Body of pancreas (tissue), 4 donors: Measurements from ENCODE around the gene COLEC11. TPM values are rescaled to one million over a fixed set of nuclear protein-coding genes. Genes with fewer than 3 reads are reported as not detected.

Experiments
- ATAC-seq: fragments of 150-250 bp; one replicate; pipeline ENCODE4 v1.9.1; 2016
- DNase-seq, 4 donors: peaks; one replicate each; pipeline ENCODE4 v3.0.0-alpha.2; 2019
- H3K27ac ChIP-seq, 4 donors: fragments of 200-600 bp; sonication (generic); 1 replicate in 3 of 4; 2 replicates in 1 of 4; pipeline versions ENCODE4 v1.5.1 to v1.6.1; 2016 to 2019; ENCODE audit warnings: mild to moderate bottlenecking in 1 of 4, mixed read lengths in 1 of 4, moderate library complexity in 1 of 4
- H3K27me3 ChIP-seq, 2 donors: fragments of 200-600 bp; sonication (generic); one replicate each; pipeline ENCODE4 v1.6.0; 2016; ENCODE audit warnings: mild to moderate bottlenecking in 1 of 2
- H3K36me3 ChIP-seq, 2 donors: fragments of 200-600 bp; sonication (generic); replicated peaks in 1 of 2; 2 replicates each; pipeline ENCODE4 v1.5.1; 2016; ENCODE audit warnings: low read depth in 2 of 2; ENCODE audit not compliant: insufficient read depth in 1 of 2
- H3K4me1 ChIP-seq: fragments of 200-600 bp; sonication (generic); one replicate; pipeline ENCODE4 v1.6.0; 2016
- H3K4me3 ChIP-seq, 2 donors: fragments of 200-600 bp; sonication (generic); 1 replicate in 1 of 2; 2 replicates in 1 of 2; pipeline ENCODE4 v1.5.1; 2016 to 2019
- H3K9me3 ChIP-seq, 3 donors: fragments of 200-600 bp; sonication (generic); 1 replicate in 2 of 3; 2 replicates in 1 of 3; pipeline ENCODE4 v1.5.1; 2016
- CTCF ChIP-seq, 7 experiments: fragments of 450-650 bp in 4 of 7; fragments of 200-600 bp in 3 of 7; sonication (generic) in 3 of 7; IDR thresholded peaks; one replicate each; pipeline ENCODE4 v1.5.1; 2016 to 2019; ENCODE audit warnings: antibody characterized with exemption in 7 of 7
- POLR2A ChIP-seq, 3 donors: fragments of 450-650 bp; IDR thresholded peaks; one replicate each; pipeline ENCODE4 v1.6.1; 2016; ENCODE audit warnings: antibody characterized with exemption in 3 of 3, mild to moderate bottlenecking in 2 of 3
- WGBS, 2 donors: methylation state at CpG; one replicate each; pipeline ENCODE4 v1.1.5; 2017; 5-methylcytosine and 5-hydroxymethylcytosine counted together
- intact Hi-C: fragments of 100-400 bp; cut with DNase I; formaldehyde crosslinking; loops from one replicate; pipeline ENCODE4 v1.15.1; 2023
- total RNA-seq, 2 donors: library from RNA; depleted of rRNA; stranded (reverse); fragments of >200 nt; gene quantifications; one replicate each; pipeline ENCODE4 v1.1.0, GENCODE V29; 2016

COLEC11 gene
- total RNA-seq, 2 donors from 2014 or later: 11.5 to 15.3 TPM

- H3K27ac ChIP-seq: peak overlapping the region in 1 of 4 donors; percentile 55
- intact Hi-C loops: no loop called here
- 72 to 82% methylated on average over 6 of the region's 6 CpGs for WGBS, 2 donors
These were observed 10.8 kb upstream of the COLEC11 start for GRCh38 chr2:3584076-3584475.

GRCh38 chr2:3584608-3585260, 10.2 kb upstream of the COLEC11 start:
- TF ChIP-seq CTCF (IDR thresholded peaks at IDR 0.05) (no peak), POLR2A (IDR thresholded peaks at IDR 0.05) (no peak)
- intact Hi-C loops: no loop called here
- Histone ChIP-seq H3K27ac (peak overlapping the region; percentile 25 to 76 (median 59)), H3K27me3 (no peaks in the 10 kb centered on the region), H3K9me3 (no peaks in the 10 kb centered on the region), H3K36me3 (peaks cover 0 to 12% of the 10 kb centered on the region in 2 donors), H3K4me1 (peaks cover 17% of the 10 kb centered on the region), H3K4me3 (no peak overlapping the region)
- DNase-seq: no peak
- no peak for ATAC-seq
- 39 to 47% methylated on average over 4 of the region's 4 CpGs for WGBS, 2 donors

More at GRCh38 chr2:3584076-3584475, 10.8 kb upstream of the COLEC11 start:
- Histone ChIP-seq H3K4me1 (peaks cover 22% of the 10 kb centered on the region), H3K36me3 (peaks cover 0 to 15% of the 10 kb centered on the region in 2 donors), H3K4me3 (no peak overlapping the region), H3K9me3 (no peaks in the 10 kb centered on the region), H3K27me3 (no peaks in the 10 kb centered on the region)
- DNase-seq: no peak
- TF ChIP-seq CTCF (IDR thresholded peaks at IDR 0.05) (no peak), POLR2A (IDR thresholded peaks at IDR 0.05) (no peak)
- ATAC-seq: no peak

GRCh38 chr2:3585261-3586109, 9.4 kb upstream of the COLEC11 start:
- no peak overlapping the region for H3K4me3 ChIP-seq
- peak; percentile 75 for ATAC-seq
- peak; percentile 47 to 60 (median 49) for DNase-seq

GRCh38 chr2:3586220-3586619, 8.7 kb upstream of the COLEC11 start:
- Histone ChIP-seq H3K9me3 (no peaks in the 10 kb centered on the region), H3K36me3 (peaks cover 0 to 3% of the 10 kb centered on the region in 2 donors), H3K4me3 (no peak overlapping the region), H3K27me3 (no peaks in the 10 kb centered on the region), H3K27ac (peak overlapping the region in 3 of 4 donors; percentile 55 to 76 (median 63)), H3K4me1 (peaks cover 17% of the 10 kb centered on the region)
- intact Hi-C loops: no loop called here
- TF ChIP-seq CTCF (IDR thresholded peaks at IDR 0.05) (no peak), POLR2A (IDR thresholded peaks at IDR 0.05) (no peak)
- DNase-seq (no peak), ATAC-seq (no peak)
- WGBS, 2 donors: 86% methylated on average over 14 to 16 of the region's 16 CpGs

More at GRCh38 chr2:3585261-3586109, 9.4 kb upstream of the COLEC11 start:
- intact Hi-C loops: no loop called here
- peaks cover 0 to 5% of the 10 kb centered on the region in 2 donors for H3K36me3 ChIP-seq
- TF ChIP-seq POLR2A (IDR thresholded peaks at IDR 0.05): peak in 1 of 3 donors; percentile 12
- no peak for TF ChIP-seq CTCF (IDR thresholded peaks at IDR 0.05)
- WGBS, 2 donors: 36 to 46% methylated on average over 14 to 29 of the region's 29 CpGs
- H3K9me3 ChIP-seq: no peaks in the 10 kb centered on the region
- H3K27me3 ChIP-seq: no peaks in the 10 kb centered on the region
- peak overlapping the region; percentile 25 to 76 (median 59) for H3K27ac ChIP-seq
- H3K4me1 ChIP-seq: peaks cover 17% of the 10 kb centered on the region
